SK-N-SH treated with all-trans-retinoic acid at 6 μM for 48 hours (cell line): ENCODE measurements around the gene PAPSS2.

Experiments used
- ATAC-seq: fragments of 200-7000 bp; cut with Tn5 transposase; 3 replicates; pipeline ENCODE4 v1.9.1; 2020; ENCODE audit warnings: mild to moderate bottlenecking, moderate library complexity
- ARNTL ChIP-seq: fragments of 450-650 bp; formaldehyde crosslinking; IDR thresholded peaks from 2 replicates; pipeline ENCODE4 v1.5.0; 2020; ENCODE audit warnings: low read depth, mild to moderate bottlenecking, moderate library complexity, borderline replicate concordance
- BACH2 ChIP-seq: fragments of 250-450 bp; sonication (Bioruptor Pico); IDR thresholded peaks from 2 replicates; pipeline ENCODE4 v1.9.0; 2021; ENCODE audit warnings: mild to moderate bottlenecking, borderline replicate concordance
- CSDC2 ChIP-seq: fragments of 250-450 bp; sonication (Bioruptor Pico); IDR thresholded peaks from 2 replicates; pipeline ENCODE4 v1.5.0; 2020; ENCODE audit warnings: mild to moderate bottlenecking, moderate library complexity
- ESRRG ChIP-seq: fragments of 250-450 bp; sonication (Bioruptor Pico); IDR thresholded peaks from 2 replicates; pipeline ENCODE4 v1.6.1; 2021; ENCODE audit warnings: mild to moderate bottlenecking
- GLIS3 ChIP-seq: fragments of 250-450 bp; sonication (Bioruptor Pico); IDR thresholded peaks from 2 replicates; pipeline ENCODE4 v1.5.0; 2020; ENCODE audit warnings: mild to moderate bottlenecking, moderate library complexity
- ISL1 ChIP-seq: fragments of 250-450 bp; sonication (Bioruptor Pico); IDR thresholded peaks from 2 replicates; pipeline ENCODE4 v2.1.2; 2022; ENCODE audit warnings: mild to moderate bottlenecking, moderate library complexity
- OSR1 ChIP-seq: fragments of 250-450 bp; sonication (Bioruptor Pico); IDR thresholded peaks from 2 replicates; pipeline ENCODE4 v1.8.0; 2022; ENCODE audit warnings: moderate library complexity, mild to moderate bottlenecking, inconsistent platforms
- PPARA ChIP-seq: fragments of 250-450 bp; sonication (Bioruptor Pico); IDR thresholded peaks from 2 replicates; pipeline ENCODE4 v1.5.0; 2020; ENCODE audit warnings: mild to moderate bottlenecking, borderline replicate concordance
- RARB ChIP-seq: fragments of 250-450 bp; sonication (Bioruptor Pico); IDR thresholded peaks from 2 replicates; pipeline ENCODE4 v1.8.0; 2021; ENCODE audit warnings: mild to moderate bottlenecking, moderate library complexity
- SNAI2 ChIP-seq: fragments of 250-450 bp; sonication (Bioruptor Pico); IDR thresholded peaks from 2 replicates; pipeline ENCODE4 v1.5.0; 2020; ENCODE audit warnings: mild to moderate bottlenecking, moderate library complexity
- TCF4 ChIP-seq: fragments of 250-450 bp; sonication (Bioruptor Pico); IDR thresholded peaks from 2 replicates; pipeline ENCODE4 v1.8.0; 2021; ENCODE audit warnings: mild to moderate bottlenecking, moderate library complexity, borderline replicate concordance
- TOX ChIP-seq: fragments of 250-450 bp; sonication (Bioruptor Pico); IDR thresholded peaks from 2 replicates; pipeline ENCODE4 v1.8.0; 2021; ENCODE audit warnings: mild to moderate bottlenecking, moderate library complexity, borderline replicate concordance
- ZC3H10 ChIP-seq: fragments of 250-450 bp; sonication (Bioruptor Pico); IDR thresholded peaks from 2 replicates; pipeline ENCODE4 v1.5.1; 2021; ENCODE audit warnings: mild to moderate bottlenecking, moderate library complexity
- ZFP3 ChIP-seq: fragments of 250-450 bp; sonication (Bioruptor Pico); IDR thresholded peaks from 2 replicates; pipeline ENCODE4 v1.5.0; 2020; ENCODE audit warnings: mild to moderate bottlenecking, moderate library complexity
- ZFP30 ChIP-seq: fragments of 450-650 bp; formaldehyde crosslinking; IDR thresholded peaks from 2 replicates; pipeline ENCODE4 v1.5.0; 2022; ENCODE audit warnings: mild to moderate bottlenecking, moderate library complexity
- ZNF565 ChIP-seq: fragments of 450-650 bp; formaldehyde crosslinking; conservative IDR thresholded peaks from 2 replicates; pipeline ENCODE4 v1.5.0; 2020; ENCODE audit warnings: low read depth, mild to moderate bottlenecking, moderate library complexity
- ZNF70 ChIP-seq: fragments of 450-650 bp; formaldehyde crosslinking; IDR thresholded peaks from 2 replicates; pipeline ENCODE4 v1.5.0; 2020; ENCODE audit warnings: mild to moderate bottlenecking, moderate library complexity
- ZNF8 ChIP-seq: fragments of 450-650 bp; formaldehyde crosslinking; IDR thresholded peaks from 2 replicates; pipeline ENCODE4 v1.5.0; 2020; ENCODE audit warnings: mild to moderate bottlenecking, moderate library complexity
- TF ChIP-seq, protein P1 (sequence below): fragments of 250-450 bp; sonication (Bioruptor Pico); IDR thresholded peaks from 2 replicates; pipeline ENCODE4 v1.5.0; 2020; ENCODE audit warnings: mild to moderate bottlenecking, moderate library complexity
- TF ChIP-seq, protein P2 (sequence below): fragments of 250-450 bp; sonication (Bioruptor Pico); IDR thresholded peaks from 2 replicates; pipeline ENCODE4 v1.8.0; 2021; ENCODE audit warnings: low read depth, mild to moderate bottlenecking, moderate library complexity, borderline replicate concordance
- TF ChIP-seq, protein P3 (sequence below): fragments of 250-450 bp; sonication (Bioruptor Pico); IDR thresholded peaks from 2 replicates; pipeline ENCODE4 v1.5.1; 2020; ENCODE audit warnings: low read depth, mild to moderate bottlenecking, moderate library complexity
- TF ChIP-seq, protein P4 (sequence below): fragments of 250-450 bp; sonication (Bioruptor Pico); IDR thresholded peaks from 2 replicates; pipeline ENCODE4 v1.8.0; 2020; ENCODE audit warnings: mild to moderate bottlenecking, moderate library complexity, borderline replicate concordance
- TF ChIP-seq, protein P5 (sequence below): fragments of 250-450 bp; sonication (Bioruptor Pico); IDR thresholded peaks from 2 replicates; pipeline ENCODE4 v1.5.1; 2021; ENCODE audit warnings: mild to moderate bottlenecking, moderate library complexity

PAPSS2 gene

DNA sequence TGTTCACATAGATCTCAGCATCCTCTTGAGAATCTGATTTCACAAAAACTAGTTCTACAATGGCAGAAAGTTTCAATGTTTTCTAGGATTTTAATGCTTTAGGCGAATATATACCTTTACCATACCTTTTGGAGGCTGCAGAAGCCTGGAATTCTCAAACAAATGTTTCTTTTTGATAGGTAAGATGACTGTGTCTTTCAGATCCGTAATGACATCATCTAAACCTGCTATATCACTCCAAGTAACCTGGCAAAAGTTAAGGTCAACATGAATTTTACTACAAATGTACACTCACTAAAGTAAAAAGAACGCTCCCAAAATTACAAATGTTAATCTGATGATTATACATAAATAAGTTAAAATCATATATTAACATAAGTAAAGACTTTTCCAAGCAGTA is 130.5 kb downstream of the PAPSS2 start:
- no peak for ATAC-seq
- no peak for TF ChIP-seq SNAI2 (CRISPR knock-in tag)
- TF ChIP-seq, protein P1, sequence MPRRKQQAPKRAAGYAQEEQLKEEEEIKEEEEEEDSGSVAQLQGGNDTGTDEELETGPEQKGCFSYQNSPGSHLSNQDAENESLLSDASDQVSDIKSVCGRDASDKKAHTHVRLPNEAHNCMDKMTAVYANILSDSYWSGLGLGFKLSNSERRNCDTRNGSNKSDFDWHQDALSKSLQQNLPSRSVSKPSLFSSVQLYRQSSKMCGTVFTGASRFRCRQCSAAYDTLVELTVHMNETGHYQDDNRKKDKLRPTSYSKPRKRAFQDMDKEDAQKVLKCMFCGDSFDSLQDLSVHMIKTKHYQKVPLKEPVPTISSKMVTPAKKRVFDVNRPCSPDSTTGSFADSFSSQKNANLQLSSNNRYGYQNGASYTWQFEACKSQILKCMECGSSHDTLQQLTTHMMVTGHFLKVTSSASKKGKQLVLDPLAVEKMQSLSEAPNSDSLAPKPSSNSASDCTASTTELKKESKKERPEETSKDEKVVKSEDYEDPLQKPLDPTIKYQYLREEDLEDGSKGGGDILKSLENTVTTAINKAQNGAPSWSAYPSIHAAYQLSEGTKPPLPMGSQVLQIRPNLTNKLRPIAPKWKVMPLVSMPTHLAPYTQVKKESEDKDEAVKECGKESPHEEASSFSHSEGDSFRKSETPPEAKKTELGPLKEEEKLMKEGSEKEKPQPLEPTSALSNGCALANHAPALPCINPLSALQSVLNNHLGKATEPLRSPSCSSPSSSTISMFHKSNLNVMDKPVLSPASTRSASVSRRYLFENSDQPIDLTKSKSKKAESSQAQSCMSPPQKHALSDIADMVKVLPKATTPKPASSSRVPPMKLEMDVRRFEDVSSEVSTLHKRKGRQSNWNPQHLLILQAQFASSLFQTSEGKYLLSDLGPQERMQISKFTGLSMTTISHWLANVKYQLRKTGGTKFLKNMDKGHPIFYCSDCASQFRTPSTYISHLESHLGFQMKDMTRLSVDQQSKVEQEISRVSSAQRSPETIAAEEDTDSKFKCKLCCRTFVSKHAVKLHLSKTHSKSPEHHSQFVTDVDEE (CRISPR knock-in tag) = no peak
- TF ChIP-seq CSDC2 (CRISPR knock-in tag) = no peak
- TF ChIP-seq, protein P2, sequence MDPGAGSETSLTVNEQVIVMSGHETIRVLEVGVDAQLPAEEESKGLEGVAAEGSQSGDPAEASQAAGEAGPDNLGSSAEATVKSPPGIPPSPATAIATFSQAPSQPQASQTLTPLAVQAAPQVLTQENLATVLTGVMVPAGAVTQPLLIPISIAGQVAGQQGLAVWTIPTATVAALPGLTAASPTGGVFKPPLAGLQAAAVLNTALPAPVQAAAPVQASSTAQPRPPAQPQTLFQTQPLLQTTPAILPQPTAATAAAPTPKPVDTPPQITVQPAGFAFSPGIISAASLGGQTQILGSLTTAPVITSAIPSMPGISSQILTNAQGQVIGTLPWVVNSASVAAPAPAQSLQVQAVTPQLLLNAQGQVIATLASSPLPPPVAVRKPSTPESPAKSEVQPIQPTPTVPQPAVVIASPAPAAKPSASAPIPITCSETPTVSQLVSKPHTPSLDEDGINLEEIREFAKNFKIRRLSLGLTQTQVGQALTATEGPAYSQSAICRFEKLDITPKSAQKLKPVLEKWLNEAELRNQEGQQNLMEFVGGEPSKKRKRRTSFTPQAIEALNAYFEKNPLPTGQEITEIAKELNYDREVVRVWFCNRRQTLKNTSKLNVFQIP = no peak
- TF ChIP-seq ISL1 (CRISPR knock-in tag) = no peak
- TF ChIP-seq, protein P3, sequence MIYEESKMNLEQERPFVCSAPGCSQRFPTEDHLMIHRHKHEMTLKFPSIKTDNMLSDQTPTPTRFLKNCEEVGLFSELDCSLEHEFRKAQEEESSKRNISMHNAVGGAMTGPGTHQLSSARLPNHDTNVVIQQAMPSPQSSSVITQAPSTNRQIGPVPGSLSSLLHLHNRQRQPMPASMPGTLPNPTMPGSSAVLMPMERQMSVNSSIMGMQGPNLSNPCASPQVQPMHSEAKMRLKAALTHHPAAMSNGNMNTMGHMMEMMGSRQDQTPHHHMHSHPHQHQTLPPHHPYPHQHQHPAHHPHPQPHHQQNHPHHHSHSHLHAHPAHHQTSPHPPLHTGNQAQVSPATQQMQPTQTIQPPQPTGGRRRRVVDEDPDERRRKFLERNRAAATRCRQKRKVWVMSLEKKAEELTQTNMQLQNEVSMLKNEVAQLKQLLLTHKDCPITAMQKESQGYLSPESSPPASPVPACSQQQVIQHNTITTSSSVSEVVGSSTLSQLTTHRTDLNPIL (CRISPR knock-in tag) = no peak
- TF ChIP-seq ZNF8 (CRISPR knock-in tag) = no peak
- TF ChIP-seq GLIS3 (CRISPR knock-in tag) = no peak
- TF ChIP-seq ARNTL (CRISPR knock-in tag) = no peak
- TF ChIP-seq BACH2 (CRISPR knock-in tag) = no peak
- no peak for TF ChIP-seq TCF4
- no peak for TF ChIP-seq RARB (CRISPR knock-in tag)
- no peak for TF ChIP-seq ZC3H10 (CRISPR knock-in tag)
- TF ChIP-seq ESRRG = no peak
- no peak for TF ChIP-seq OSR1 (CRISPR knock-in tag)
- TF ChIP-seq ZFP30 (CRISPR knock-in tag) = no peak
- TF ChIP-seq, protein P4, sequence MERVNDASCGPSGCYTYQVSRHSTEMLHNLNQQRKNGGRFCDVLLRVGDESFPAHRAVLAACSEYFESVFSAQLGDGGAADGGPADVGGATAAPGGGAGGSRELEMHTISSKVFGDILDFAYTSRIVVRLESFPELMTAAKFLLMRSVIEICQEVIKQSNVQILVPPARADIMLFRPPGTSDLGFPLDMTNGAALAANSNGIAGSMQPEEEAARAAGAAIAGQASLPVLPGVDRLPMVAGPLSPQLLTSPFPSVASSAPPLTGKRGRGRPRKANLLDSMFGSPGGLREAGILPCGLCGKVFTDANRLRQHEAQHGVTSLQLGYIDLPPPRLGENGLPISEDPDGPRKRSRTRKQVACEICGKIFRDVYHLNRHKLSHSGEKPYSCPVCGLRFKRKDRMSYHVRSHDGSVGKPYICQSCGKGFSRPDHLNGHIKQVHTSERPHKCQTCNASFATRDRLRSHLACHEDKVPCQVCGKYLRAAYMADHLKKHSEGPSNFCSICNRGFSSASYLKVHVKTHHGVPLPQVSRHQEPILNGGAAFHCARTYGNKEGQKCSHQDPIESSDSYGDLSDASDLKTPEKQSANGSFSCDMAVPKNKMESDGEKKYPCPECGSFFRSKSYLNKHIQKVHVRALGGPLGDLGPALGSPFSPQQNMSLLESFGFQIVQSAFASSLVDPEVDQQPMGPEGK (CRISPR knock-in tag) = no peak
- TF ChIP-seq ZNF70 (CRISPR knock-in tag) = no peak
- no peak for TF ChIP-seq TOX (CRISPR knock-in tag)

DNA sequence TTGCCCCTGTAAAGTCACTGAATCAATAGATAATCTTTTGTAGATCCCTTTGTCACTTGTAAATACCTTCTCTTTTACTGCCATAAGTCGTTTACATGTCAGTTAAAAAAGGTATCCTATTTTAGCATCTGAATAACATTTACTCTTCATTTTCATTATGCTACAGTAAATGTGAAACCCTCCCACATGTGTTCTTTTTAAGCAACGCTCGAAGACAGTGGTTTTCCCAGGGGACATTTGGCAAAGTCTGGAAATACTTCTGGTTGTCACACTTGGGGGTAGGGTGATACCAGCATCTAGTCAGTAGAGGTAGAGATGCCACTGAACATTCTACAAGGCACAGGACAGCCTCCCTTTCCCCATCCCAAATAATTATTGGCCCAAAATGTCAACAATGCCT is 134.6 kb downstream of the PAPSS2 start:
- ATAC-seq = no peak
- TF ChIP-seq PPARA (CRISPR knock-in tag) (no peak), ISL1 (CRISPR knock-in tag) (no peak), TOX (CRISPR knock-in tag) (no peak), ZNF565 (CRISPR knock-in tag) (no peak), ZNF70 (CRISPR knock-in tag) (no peak), ZC3H10 (CRISPR knock-in tag) (no peak), ESRRG (no peak), CSDC2 (CRISPR knock-in tag) (no peak), ZFP30 (CRISPR knock-in tag) (no peak), BACH2 (CRISPR knock-in tag) (no peak), ZNF8 (CRISPR knock-in tag) (no peak), ZFP3 (CRISPR knock-in tag) (no peak)
- TF ChIP-seq, protein P2 = no peak
- TF ChIP-seq, protein P4 (CRISPR knock-in tag) = no peak
- TF ChIP-seq, protein P1 (CRISPR knock-in tag) = no peak
- TF ChIP-seq, protein P5, sequence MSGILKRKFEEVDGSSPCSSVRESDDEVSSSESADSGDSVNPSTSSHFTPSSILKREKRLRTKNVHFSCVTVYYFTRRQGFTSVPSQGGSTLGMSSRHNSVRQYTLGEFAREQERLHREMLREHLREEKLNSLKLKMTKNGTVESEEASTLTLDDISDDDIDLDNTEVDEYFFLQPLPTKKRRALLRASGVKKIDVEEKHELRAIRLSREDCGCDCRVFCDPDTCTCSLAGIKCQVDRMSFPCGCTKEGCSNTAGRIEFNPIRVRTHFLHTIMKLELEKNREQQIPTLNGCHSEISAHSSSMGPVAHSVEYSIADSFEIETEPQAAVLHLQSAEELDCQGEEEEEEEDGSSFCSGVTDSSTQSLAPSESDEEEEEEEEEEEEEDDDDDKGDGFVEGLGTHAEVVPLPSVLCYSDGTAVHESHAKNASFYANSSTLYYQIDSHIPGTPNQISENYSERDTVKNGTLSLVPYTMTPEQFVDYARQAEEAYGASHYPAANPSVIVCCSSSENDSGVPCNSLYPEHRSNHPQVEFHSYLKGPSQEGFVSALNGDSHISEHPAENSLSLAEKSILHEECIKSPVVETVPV (CRISPR knock-in tag) = no peak
